KMS-11 (cell line): Measurements from ENCODE around the gene CSRP1.

Experiments used
- H2AFZ ChIP-seq: fragments of 200-600 bp; sonication (generic); 2 replicates; pipeline ENCODE4 v1.6.1; 2016; ENCODE audit warnings: antibody characterized with exemption, mixed run types, low read depth
- H3K27ac ChIP-seq: fragments of 200-600 bp; sonication (generic); 2 replicates; pipeline ENCODE4 v1.6.1; 2016; ENCODE audit warnings: mild to moderate bottlenecking, mixed run types
- H3K27me3 ChIP-seq: fragments of 200-600 bp; sonication (generic); 2 replicates; pipeline ENCODE4 v1.6.1; 2017; ENCODE audit warnings: mild to moderate bottlenecking, low read depth, mixed run types, moderate library complexity; ENCODE audit not compliant: insufficient read depth
- H3K36me3 ChIP-seq: fragments of 200-600 bp; sonication (generic); 2 replicates; pipeline ENCODE4 v1.6.1; 2017; ENCODE audit warnings: mild to moderate bottlenecking, mixed run types; ENCODE audit not compliant: insufficient read depth
- H3K4me1 ChIP-seq: fragments of 200-600 bp; sonication (generic); 2 replicates; pipeline ENCODE4 v1.6.1; 2016; ENCODE audit warnings: mild to moderate bottlenecking, low read depth, mixed run types; ENCODE audit not compliant: poor library complexity, severe bottlenecking
- H3K4me2 ChIP-seq: fragments of 200-600 bp; sonication (generic); 2 replicates; pipeline ENCODE4 v1.7.0; 2016; ENCODE audit warnings: mild to moderate bottlenecking, mixed run types
- H3K4me3 ChIP-seq: fragments of 200-600 bp; sonication (generic); IDR thresholded peaks from 2 replicates; pipeline ENCODE4 v1.6.1; 2017; ENCODE audit warnings: low read depth, low read length, mixed read lengths; ENCODE audit not compliant: insufficient read depth
- H3K79me2 ChIP-seq: fragments of 200-600 bp; sonication (generic); 2 replicates; pipeline ENCODE4 v1.6.1; 2016; ENCODE audit warnings: low read depth, mixed run types; ENCODE audit not compliant: insufficient read depth
- H3K9ac ChIP-seq: fragments of 200-600 bp; sonication (generic); 2 replicates; pipeline ENCODE4 v1.6.1; 2016; ENCODE audit warnings: mild to moderate bottlenecking, mixed run types
- H4K20me1 ChIP-seq: fragments of 200-600 bp; sonication (generic); 2 replicates; pipeline ENCODE4 v1.6.1; 2016; ENCODE audit warnings: mild to moderate bottlenecking, mixed run types; ENCODE audit not compliant: insufficient read depth
- TF ChIP-seq, protein P1 (sequence below): fragments of 200-600 bp; sonication (generic); conservative IDR thresholded peaks from 2 replicates; pipeline ENCODE4 v1.6.1; 2017; ENCODE audit warnings: low read depth, mild to moderate bottlenecking, antibody characterized with exemption, low read length, moderate library complexity, mixed read lengths

CSRP1 gene

DNA sequence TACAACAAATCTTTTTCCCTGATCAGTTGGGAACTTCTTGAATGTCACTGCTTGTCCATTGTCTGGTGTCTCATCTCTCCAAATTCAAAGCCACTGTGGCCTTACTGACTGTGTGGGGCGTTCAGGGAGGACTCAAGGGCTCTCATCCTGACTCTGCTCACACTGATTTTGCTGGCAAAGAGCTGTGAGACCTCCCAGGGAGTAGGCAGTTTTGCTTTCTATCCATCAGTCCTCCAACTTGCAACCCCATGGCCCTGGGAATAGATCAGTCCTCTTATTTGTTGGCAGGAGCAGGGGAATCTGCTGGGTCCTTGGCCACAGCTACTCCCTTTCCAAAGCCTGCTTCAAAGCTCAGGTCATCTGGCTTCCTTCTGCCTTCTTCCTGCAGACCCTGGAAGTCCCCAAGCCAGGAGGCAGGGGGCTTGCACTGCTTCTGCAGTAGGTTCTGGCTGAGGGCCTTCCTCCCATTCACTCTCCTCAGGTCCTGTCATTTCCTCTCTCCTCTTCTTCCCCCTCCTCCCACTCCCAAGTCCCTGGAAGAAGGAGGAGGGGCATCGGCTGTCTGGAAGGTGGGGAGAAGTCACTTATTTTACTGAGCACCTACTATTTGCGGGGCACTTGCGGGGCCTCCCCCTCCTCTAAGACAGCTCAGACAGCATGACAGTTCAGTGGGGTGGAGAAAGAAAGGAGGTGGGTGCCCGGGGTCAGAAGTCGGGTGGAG lies 31.1 kb upstream of the CSRP1 start:
- Histone ChIP-seq H3K4me1 (no peaks in the 10 kb centered on the region), H3K27me3 (no peaks in the 10 kb centered on the region), H3K79me2 (no peaks in the 10 kb centered on the region), H3K27ac (no peak overlapping the region), H4K20me1 (no peaks in the 10 kb centered on the region), H3K9ac (no peak overlapping the region), H3K4me2 (no peak overlapping the region), H3K4me3 (no peak overlapping the region), H2AFZ (no peak overlapping the region), H3K36me3 (no peaks in the 10 kb centered on the region)
- TF ChIP-seq, protein P1, sequence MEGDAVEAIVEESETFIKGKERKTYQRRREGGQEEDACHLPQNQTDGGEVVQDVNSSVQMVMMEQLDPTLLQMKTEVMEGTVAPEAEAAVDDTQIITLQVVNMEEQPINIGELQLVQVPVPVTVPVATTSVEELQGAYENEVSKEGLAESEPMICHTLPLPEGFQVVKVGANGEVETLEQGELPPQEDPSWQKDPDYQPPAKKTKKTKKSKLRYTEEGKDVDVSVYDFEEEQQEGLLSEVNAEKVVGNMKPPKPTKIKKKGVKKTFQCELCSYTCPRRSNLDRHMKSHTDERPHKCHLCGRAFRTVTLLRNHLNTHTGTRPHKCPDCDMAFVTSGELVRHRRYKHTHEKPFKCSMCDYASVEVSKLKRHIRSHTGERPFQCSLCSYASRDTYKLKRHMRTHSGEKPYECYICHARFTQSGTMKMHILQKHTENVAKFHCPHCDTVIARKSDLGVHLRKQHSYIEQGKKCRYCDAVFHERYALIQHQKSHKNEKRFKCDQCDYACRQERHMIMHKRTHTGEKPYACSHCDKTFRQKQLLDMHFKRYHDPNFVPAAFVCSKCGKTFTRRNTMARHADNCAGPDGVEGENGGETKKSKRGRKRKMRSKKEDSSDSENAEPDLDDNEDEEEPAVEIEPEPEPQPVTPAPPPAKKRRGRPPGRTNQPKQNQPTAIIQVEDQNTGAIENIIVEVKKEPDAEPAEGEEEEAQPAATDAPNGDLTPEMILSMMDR, result no peak

DNA sequence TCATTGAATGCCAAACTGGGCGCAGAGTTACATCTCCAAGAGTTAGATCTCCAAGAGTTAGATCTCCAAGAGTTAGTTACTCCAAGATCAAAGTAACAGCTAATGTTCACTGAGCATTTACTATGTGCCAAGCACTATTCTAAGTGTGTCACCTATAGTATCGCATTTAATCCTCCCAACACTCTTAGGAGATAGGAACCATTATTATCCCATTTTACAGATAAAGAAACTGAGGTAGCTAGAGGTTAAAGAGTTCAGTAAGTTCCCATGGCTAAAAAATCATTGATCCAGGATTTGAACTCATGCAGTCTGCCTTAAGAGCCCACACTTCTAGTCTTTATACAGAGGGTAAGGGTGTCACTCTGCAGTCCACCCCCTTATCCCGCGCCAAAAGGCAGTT lies 30.5 kb upstream of the CSRP1 start:
- Histone ChIP-seq H2AFZ (no peak overlapping the region), H4K20me1 (no peaks in the 10 kb centered on the region), H3K27ac (no peak overlapping the region), H3K27me3 (no peaks in the 10 kb centered on the region), H3K4me2 (no peak overlapping the region), H3K4me3 (no peak overlapping the region), H3K4me1 (no peaks in the 10 kb centered on the region), H3K36me3 (no peaks in the 10 kb centered on the region), H3K9ac (no peak overlapping the region), H3K79me2 (no peaks in the 10 kb centered on the region)
- TF ChIP-seq, protein P1, result no peak

DNA sequence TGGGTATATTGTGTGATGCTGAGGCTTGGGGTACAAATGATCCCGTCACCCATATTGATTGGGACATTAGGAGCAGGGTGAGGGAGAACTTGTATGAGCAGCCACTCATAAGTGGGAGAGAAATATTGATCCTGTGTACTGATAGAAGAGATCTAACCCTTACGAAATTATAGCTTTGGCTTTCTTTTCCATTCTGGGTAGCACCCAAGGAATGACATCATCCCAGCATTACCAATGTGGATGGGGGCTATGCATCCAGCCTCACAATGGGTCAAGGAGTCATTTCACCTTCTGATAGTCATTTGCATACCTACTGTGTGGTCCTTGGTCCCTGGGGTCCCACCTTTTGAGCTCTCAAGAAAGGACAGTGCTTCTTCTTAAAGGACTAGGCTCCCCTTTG lies 30.1 kb upstream of the CSRP1 start:
- H3K4me1 ChIP-seq, result no peaks in the 10 kb centered on the region
- TF ChIP-seq, protein P1, result no peak
- H2AFZ ChIP-seq, result no peak overlapping the region
- H3K9ac ChIP-seq, result no peak overlapping the region
- no peak overlapping the region for H3K4me2 ChIP-seq
- H3K4me3 ChIP-seq, result no peak overlapping the region
- no peaks in the 10 kb centered on the region for H4K20me1 ChIP-seq
- no peaks in the 10 kb centered on the region for H3K36me3 ChIP-seq
- no peaks in the 10 kb centered on the region for H3K27me3 ChIP-seq
- no peak overlapping the region for H3K27ac ChIP-seq
- no peaks in the 10 kb centered on the region for H3K79me2 ChIP-seq

DNA sequence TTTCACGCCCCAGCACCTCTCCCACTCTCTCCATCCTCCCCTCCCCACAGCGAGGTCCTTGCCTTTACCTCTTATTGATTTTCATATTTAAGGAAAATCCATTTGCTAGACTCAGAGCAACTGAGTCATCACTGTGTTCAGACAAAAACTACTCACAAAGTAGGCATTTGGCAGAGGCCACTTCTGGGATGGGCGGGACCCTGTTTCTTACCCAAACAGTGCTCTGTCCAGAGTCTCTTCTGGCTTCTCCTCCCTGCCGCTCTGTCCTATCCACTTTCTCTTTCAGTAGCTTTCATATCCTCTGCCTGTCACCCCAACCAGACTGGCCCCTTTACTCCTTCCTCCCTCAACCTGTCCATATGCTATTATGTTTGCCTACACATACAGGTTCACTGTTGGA lies 29.6 kb upstream of the CSRP1 start:
- no peaks in the 10 kb centered on the region for H3K36me3 ChIP-seq
- TF ChIP-seq, protein P1, result no peak

More for the DNA sequence above, 29.6 kb upstream of the CSRP1 start:
- Histone ChIP-seq H3K4me1 (peaks cover 3% of the 10 kb centered on the region), H2AFZ (no peak overlapping the region), H3K4me3 (no peak overlapping the region), H3K4me2 (no peak overlapping the region), H3K27me3 (no peaks in the 10 kb centered on the region), H3K79me2 (no peaks in the 10 kb centered on the region), H3K9ac (no peak overlapping the region), H3K27ac (no peak overlapping the region), H4K20me1 (no peaks in the 10 kb centered on the region)
